ENCODE measurements around the gene ASB15.

ASB15 gene

GRCh38 chr7:123635551-123636359 lies 34.1 kb downstream of the ASB15 start:
- peak; percentile 65 for DNase-seq (ENCODE audit: low read depth)

GRCh38 chr7:123637203-123637602 lies 35.6 kb downstream of the ASB15 start:
- DNase-seq (ENCODE audit: low read depth), result peak; percentile 6

- DNase-seq (ENCODE audit: low read depth), result no peak
Measured at GRCh38 chr7:123637878-123638277, 36.3 kb downstream of the ASB15 start.

GRCh38 chr7:123639631-123640030 lies 38.0 kb downstream of the ASB15 start:
- no peak for DNase-seq (ENCODE audit: low read depth)

- DNase-seq (ENCODE audit: low read depth), result no peak
Measured at GRCh38 chr7:123640583-123640982, 39.0 kb downstream of the ASB15 start.

GRCh38 chr7:123641901-123642300 lies 40.3 kb downstream of the ASB15 start:
- no peak for DNase-seq (ENCODE audit: low read depth)

GRCh38 chr7:123643495-123644441 lies 42.1 kb downstream of the ASB15 start:
- peak; percentile 62 for DNase-seq (ENCODE audit: low read depth)

GRCh38 chr7:123645516-123645915 lies 43.9 kb downstream of the ASB15 start:
- no peak for DNase-seq (ENCODE audit: low read depth)

- DNase-seq (ENCODE audit: low read depth), result peak; percentile 53
Measured at GRCh38 chr7:123647106-123647730, 45.6 kb downstream of the ASB15 start.

GRCh38 chr7:123649964-123650363 lies 48.3 kb downstream of the ASB15 start:
- peak; percentile 60 for DNase-seq (ENCODE audit: low read depth)

GRCh38 chr7:123650595-123650994 lies 49.0 kb downstream of the ASB15 start:
- no peak for DNase-seq (ENCODE audit: low read depth)

GRCh38 chr7:123652406-123652805 lies 50.8 kb downstream of the ASB15 start:
- no peak for DNase-seq (ENCODE audit: low read depth)

- no peak for DNase-seq (ENCODE audit: low read depth)
Measured at GRCh38 chr7:123653162-123653561, 51.5 kb downstream of the ASB15 start.

- no peak for DNase-seq (ENCODE audit: low read depth)
Measured at GRCh38 chr7:123655614-123656013, 54.0 kb downstream of the ASB15 start, which contains the start of gene LMOD2. Gene LMOD2, plus strand, starts transcription at chr7:123655866. Its CDS starts 98 bp downstream, at chr7:123655964.

- DNase-seq (ENCODE audit: low read depth), result no peak
Measured at GRCh38 chr7:123656544-123657303, 55.1 kb downstream of the ASB15 start.

- DNase-seq (ENCODE audit: low read depth), result no peak
Measured at GRCh38 chr7:123657304-123657685, 55.7 kb downstream of the ASB15 start.

- DNase-seq (ENCODE audit: low read depth), result no peak
Measured at GRCh38 chr7:123658023-123658422, 56.4 kb downstream of the ASB15 start.

GRCh38 chr7:123660514-123661354 lies 59.1 kb downstream of the ASB15 start:
- DNase-seq (ENCODE audit: low read depth), result no peak

GRCh38 chr7:123661765-123662164 lies 60.1 kb downstream of the ASB15 start:
- no peak for DNase-seq (ENCODE audit: low read depth)

- no peak for DNase-seq (ENCODE audit: low read depth)
Measured at GRCh38 chr7:123662293-123662692, 60.7 kb downstream of the ASB15 start.

- no peak for DNase-seq (ENCODE audit: low read depth)
Measured at GRCh38 chr7:123662755-123663154, 61.1 kb downstream of the ASB15 start.

All from ELR (cell line).